Neutrophil (primary cell): ENCODE measurements around the gene UBLCP1.

Source experiments
- H3K27ac ChIP-seq: fragments of 200-600 bp; sonication (generic); 2 replicates; pipeline ENCODE4 v1.5.1; 2016; ENCODE audit warnings: mild to moderate bottlenecking, moderate library complexity
- H3K27me3 ChIP-seq: fragments of 200-600 bp; sonication (generic); 2 replicates; pipeline ENCODE4 v1.6.0; 2016; ENCODE audit warnings: mild to moderate bottlenecking
- H3K36me3 ChIP-seq: fragments of 200-600 bp; sonication (generic); 2 replicates; pipeline ENCODE4 v1.5.1; 2017
- H3K4me1 ChIP-seq, 2 experiments: fragments of 200-600 bp in 1 of 2; sonication (generic) in 1 of 2; 1 replicate in 1 of 2; 2 replicates in 1 of 2; pipeline versions ENCODE4 v1.5.1 to v1.6.1; 2013 to 2016; ENCODE audit warnings: low read depth in 1 of 2, low read length in 1 of 2, mild to moderate bottlenecking in 1 of 2, moderate library complexity in 1 of 2; ENCODE audit not compliant: control insufficient read depth in 1 of 2, insufficient read depth in 1 of 2
- H3K4me3 ChIP-seq, 2 experiments: fragments of 200-600 bp in 1 of 2; sonication (generic) in 1 of 2; 1 replicate in 1 of 2; 2 replicates in 1 of 2; pipeline ENCODE4 v1.5.1; 2013 to 2016; ENCODE audit warnings: low read depth in 1 of 2, low read length in 1 of 2, mild to moderate bottlenecking in 1 of 2, moderate library complexity in 1 of 2
- H3K9me3 ChIP-seq: fragments of 200-600 bp; sonication (generic); 2 replicates; pipeline ENCODE4 v1.5.1; 2016
- TF ChIP-seq, protein P1 (sequence below): fragments of 200-600 bp; sonication (generic); IDR thresholded peaks from 2 replicates; pipeline ENCODE4 v1.5.1; 2016; ENCODE audit warnings: antibody characterized with exemption

UBLCP1 gene

DNA sequence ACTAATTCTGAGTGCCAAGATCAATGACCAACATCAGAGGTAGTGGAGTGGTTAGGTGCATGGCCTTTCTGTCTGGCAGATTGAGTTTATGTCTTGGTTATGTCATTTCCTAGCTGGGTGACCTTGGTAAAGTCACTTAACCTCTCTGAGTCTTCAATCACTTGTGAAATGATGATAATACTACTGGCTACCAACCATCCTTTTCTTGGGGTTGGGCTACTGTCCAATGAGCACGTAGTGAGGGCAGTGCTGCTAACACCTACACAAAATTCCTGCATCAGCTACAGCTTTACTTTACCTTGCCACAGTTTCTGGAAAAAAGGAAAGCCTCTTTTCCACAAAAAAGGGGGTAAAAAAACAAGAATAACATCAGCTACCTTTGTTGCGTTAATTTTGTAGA is 54.8 kb downstream of the UBLCP1 start:
- H3K27ac ChIP-seq: no peak overlapping the region
- TF ChIP-seq, protein P1, sequence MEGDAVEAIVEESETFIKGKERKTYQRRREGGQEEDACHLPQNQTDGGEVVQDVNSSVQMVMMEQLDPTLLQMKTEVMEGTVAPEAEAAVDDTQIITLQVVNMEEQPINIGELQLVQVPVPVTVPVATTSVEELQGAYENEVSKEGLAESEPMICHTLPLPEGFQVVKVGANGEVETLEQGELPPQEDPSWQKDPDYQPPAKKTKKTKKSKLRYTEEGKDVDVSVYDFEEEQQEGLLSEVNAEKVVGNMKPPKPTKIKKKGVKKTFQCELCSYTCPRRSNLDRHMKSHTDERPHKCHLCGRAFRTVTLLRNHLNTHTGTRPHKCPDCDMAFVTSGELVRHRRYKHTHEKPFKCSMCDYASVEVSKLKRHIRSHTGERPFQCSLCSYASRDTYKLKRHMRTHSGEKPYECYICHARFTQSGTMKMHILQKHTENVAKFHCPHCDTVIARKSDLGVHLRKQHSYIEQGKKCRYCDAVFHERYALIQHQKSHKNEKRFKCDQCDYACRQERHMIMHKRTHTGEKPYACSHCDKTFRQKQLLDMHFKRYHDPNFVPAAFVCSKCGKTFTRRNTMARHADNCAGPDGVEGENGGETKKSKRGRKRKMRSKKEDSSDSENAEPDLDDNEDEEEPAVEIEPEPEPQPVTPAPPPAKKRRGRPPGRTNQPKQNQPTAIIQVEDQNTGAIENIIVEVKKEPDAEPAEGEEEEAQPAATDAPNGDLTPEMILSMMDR: no peak
- H3K36me3 ChIP-seq: no peaks in the 10 kb centered on the region
- H3K27me3 ChIP-seq: peaks cover 5% of the 10 kb centered on the region
- H3K4me3 ChIP-seq: no peak overlapping the region
- no peaks in the 10 kb centered on the region for H3K4me1 ChIP-seq
- no peaks in the 10 kb centered on the region for H3K9me3 ChIP-seq

GRCh38 chr5:159318448-159318847 is 55.4 kb downstream of the UBLCP1 start:
- H3K4me3 ChIP-seq: no peak overlapping the region
- no peak overlapping the region for H3K27ac ChIP-seq
- no peaks in the 10 kb centered on the region for H3K4me1 ChIP-seq
- TF ChIP-seq, protein P1: no peak
- no peaks in the 10 kb centered on the region for H3K9me3 ChIP-seq
- no peaks in the 10 kb centered on the region for H3K27me3 ChIP-seq
- no peaks in the 10 kb centered on the region for H3K36me3 ChIP-seq

DNA sequence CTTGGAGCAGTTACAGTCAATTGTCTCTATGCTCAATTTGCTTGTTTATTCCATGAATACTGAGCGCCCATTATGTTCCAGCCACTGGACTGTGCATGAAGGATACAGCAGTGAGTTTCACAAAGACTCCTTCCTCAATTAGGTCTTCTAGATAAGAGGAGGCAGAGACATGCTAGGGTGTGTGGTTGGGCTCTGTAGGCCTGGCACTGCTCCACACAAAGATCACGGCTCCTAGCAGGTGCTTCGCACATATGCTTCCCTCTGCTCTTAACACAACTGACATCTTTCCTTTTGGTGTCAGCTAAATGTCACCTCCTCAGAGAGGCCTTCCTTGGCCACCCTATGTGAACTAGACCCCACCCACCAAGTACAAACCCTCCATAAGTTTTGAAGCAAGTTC is 56.3 kb downstream of the UBLCP1 start:
- H3K27ac ChIP-seq: no peak overlapping the region
- no peaks in the 10 kb centered on the region for H3K27me3 ChIP-seq
- no peaks in the 10 kb centered on the region for H3K36me3 ChIP-seq
- no peaks in the 10 kb centered on the region for H3K4me1 ChIP-seq
- TF ChIP-seq, protein P1: no peak
- no peak overlapping the region for H3K4me3 ChIP-seq
- H3K9me3 ChIP-seq: no peaks in the 10 kb centered on the region

DNA sequence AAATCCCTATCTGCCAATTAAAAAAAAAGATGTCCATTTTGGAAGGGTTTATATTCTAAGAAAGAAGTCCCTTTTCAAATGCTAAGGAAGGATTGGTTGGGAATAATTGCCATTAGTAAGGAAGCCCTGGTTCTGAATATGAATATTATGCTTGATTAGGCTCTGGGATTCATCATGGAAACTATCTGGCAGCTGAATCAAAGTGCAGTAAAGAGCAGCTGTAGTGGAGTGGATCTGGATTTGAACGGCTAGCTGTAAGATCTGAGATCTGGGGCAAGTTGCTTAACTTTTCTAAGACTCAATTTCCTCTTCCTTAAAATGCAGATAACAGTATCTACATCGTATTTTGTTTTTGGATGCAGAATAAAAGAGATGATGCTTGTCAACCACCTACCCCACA is 56.7 kb downstream of the UBLCP1 start:
- Histone ChIP-seq H3K9me3 (no peaks in the 10 kb centered on the region), H3K36me3 (no peaks in the 10 kb centered on the region), H3K27me3 (no peaks in the 10 kb centered on the region), H3K27ac (no peak overlapping the region), H3K4me3 (no peak overlapping the region), H3K4me1 (no peaks in the 10 kb centered on the region)
- TF ChIP-seq, protein P1: no peak

GRCh38 chr5:159322180-159322579 is 59.1 kb downstream of the UBLCP1 start:
- Histone ChIP-seq H3K36me3 (no peaks in the 10 kb centered on the region), H3K4me1 (no peaks in the 10 kb centered on the region), H3K9me3 (no peaks in the 10 kb centered on the region), H3K27ac (no peak overlapping the region), H3K27me3 (no peaks in the 10 kb centered on the region), H3K4me3 (no peak overlapping the region)
- TF ChIP-seq, protein P1: no peak
